Activated CD4-positive, alpha-beta T cell treated with anti-CD3 and anti-CD28 coated beads for 48 hours (primary cell): ENCODE results near the gene ALDH3A2.

Source experiments
- DNase-seq: peaks from one replicate; pipeline ENCODE4 v3.0.0-alpha.2; 2020

The ALDH3A2 gene

DNA sequence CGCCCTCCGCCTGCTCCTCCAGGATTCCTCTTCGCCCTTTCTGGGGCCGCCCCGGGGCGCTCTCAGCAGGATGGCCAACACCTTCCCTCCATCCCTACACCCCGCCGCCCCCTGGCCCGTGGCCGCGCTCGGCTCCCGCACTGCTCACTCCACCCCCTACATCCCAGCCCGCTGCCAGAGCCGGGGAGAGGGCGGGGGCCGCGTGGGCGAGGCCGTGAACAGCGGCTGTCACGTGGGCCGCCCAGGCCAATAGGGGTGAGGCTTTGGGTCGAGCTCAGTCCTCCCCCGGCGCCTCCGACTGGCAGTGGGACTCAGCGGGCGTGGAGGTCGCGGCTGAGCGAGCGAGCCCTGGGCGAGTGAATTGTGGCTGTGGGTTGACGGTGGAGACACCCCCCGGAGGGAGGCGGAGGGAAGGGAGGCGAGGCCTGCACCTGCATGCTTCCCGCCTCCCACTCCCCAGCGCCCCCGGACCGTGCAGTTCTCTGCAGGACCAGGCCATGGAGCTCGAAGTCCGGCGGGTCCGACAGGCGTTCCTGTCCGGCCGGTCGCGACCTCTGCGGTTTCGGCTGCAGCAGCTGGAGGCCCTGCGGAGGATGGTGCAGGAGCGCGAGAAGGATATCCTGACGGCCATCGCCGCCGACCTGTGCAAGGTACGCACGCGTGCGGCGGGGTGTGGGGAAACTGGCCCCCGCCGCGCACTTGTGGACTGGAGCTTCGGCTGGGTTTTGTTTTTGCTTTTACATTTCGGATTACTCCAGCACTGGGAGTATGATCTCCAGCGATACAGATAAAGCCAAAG lies at the start of gene ALDH3A2:
Gene ALDH3A2, plus strand, starts transcription at position 277 of the 799 bp plus-strand sequence. Its CDS starts 221 bp downstream, at position 498.
- peak; percentile 96 for DNase-seq

DNA sequence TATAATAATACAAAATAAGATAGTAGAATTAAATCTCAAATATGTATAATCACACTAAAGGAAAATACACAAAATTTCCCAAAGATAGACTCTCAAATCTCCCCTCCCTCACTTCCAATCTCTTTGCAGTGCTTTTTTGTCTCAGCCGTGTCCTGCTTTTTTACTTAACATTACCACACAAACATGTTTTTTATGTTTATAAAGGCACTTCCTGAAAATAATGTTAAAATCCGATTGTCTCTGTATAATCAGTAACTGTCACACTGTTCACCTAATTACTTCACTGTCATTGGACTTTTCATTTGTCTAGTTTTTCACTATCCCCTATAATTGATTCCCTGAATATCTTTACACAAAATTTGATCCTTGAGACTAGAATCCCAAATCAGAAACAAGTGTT lies 38.2 kb upstream of the ALDH3A2 start:
- DNase-seq, result no peak

DNA sequence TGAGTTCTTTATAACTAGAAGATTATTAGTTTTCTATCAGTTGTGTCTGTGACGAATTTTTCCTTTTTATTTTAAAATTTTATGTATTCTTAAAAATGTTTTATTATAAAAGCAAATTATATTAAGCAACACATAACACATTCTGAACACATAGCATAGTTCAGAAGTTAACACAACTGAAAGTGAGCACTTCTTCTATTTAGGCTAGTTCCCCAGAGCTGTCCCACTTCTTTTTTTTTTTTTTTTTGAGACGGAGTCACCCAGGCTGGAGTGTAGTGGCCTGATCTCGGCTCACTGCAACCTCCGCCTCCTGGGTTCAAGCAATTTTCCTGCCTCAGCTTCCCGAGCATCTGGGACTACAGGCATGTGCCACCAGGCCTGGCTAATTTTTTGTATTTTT lies 37.7 kb upstream of the ALDH3A2 start:
- DNase-seq, result no peak

DNA sequence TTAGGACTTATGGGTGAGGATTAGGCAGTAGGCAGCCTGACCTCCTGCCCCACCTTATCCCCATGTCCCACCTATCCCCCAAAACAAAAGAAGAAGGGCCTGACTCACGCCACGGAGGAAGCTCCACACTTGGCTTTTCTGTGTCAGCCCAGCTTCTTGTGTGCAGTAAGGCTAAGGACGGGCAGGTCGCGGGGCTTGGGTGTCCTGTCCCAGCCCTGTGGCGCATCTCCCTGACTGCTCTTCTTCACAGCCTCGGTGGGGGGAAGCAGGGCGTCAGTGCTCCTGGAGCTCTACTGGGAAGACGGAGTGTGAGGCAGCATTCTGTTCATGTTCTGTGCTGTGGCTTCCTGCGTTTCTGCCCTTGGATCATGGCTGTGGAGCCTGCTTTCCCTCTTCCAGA lies 34.6 kb upstream of the ALDH3A2 start:
- no peak for DNase-seq

DNA sequence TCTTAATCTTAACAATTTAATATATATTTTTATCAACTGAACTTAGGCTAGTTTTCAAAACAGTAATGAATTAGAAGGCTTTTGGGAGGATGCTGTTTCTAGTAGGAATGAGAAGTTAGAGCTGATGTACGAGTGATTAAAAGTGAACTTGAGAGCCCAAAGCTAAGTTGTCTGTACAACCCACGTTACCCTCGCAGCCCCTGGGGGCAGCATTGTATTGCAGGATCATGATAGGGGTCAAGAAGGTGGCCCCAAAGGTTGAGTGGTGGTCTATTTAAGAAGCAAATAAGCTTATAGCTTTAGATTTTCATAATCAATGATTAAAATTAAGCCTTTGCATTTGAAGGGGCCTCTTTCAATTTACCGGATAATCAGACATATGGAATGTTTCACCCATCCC lies 33.7 kb upstream of the ALDH3A2 start:
- DNase-seq, result no peak

DNA sequence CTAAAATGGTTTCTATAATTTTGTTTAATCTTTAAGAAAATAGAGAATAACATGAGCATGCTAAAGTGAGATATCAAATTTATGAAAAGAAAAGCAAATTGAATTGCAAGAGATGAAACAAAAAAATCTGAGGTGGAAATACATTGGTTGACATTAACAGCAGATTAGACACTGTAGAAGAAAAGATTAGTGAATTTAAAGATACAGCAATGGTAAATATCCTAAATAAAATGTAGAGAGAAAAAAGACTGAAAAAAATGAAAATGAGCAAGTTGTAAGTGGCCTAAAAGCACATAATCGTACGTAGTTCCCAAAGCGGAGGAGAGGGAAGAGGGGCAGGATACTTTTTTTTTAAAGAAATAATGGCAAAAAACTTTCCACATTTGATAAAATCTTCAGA lies 30.5 kb upstream of the ALDH3A2 start:
- DNase-seq, result no peak

DNA sequence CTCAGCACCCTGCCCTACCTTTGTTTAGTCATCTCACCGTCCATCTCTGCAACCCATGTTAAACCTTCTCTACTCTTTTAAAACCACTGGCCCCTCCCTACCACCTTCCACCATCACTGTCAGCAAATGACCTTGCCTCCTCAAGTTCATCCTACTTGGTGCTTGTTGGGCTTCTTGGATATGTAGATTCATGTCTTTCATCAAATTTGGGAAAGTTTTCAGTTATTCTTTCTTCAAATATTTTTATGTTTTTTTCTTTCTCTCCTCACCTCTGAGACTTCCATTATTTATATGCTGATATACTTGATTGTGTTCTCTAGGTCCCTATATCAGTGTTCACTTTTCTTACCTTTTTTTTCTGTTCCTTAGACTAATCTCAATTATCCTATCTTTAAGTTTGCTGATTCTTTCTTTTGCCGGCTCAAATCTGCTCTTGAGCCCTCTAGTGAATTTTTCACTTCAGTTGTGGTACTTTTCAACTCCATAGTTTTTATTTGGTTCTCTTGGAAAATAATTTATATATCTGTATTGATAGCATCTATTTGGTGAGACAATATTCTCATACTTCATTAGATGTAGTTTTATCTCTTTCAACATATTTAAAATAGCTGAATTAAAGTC lies 28.7 kb upstream of the ALDH3A2 start:
- DNase-seq, result no peak

DNA sequence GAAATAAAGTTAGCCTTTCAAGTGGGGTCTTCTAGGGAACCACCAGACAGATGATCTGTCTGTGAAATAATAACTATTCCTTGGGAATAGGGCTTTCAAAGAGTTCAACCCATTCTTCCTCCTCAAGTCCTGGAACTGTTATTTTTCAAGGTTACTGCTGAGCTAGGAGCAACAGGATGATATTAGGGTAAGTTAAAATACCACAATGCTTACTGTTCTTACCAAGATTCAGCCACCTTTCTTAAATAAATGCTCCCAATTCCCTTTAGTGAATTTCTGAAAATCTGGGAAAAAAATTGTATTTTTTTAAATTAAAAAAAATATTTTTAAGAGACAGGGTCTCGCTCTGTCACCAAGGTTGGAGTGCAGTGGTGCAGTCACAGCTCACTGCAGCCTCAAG lies 26.9 kb upstream of the ALDH3A2 start:
- no peak for DNase-seq

DNA sequence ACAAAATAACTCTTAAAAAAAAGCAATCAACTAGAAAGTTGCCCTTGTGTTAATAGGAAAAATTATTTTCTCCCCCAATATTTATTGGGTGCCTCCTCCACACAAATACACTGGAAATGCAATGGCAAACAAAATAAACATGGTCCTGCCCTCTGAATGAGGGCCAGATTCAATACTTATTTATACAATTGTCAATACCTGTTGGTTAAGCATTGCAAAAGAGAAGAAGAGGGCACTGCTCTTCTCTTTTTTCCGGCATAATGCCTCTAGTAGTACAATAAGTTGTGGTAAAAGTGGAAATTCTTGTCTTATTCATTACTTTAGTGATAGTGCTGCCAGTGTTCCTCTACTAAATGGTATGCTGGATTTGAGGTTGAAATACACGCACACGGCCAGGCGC lies 22.5 kb upstream of the ALDH3A2 start:
- no peak for DNase-seq

DNA sequence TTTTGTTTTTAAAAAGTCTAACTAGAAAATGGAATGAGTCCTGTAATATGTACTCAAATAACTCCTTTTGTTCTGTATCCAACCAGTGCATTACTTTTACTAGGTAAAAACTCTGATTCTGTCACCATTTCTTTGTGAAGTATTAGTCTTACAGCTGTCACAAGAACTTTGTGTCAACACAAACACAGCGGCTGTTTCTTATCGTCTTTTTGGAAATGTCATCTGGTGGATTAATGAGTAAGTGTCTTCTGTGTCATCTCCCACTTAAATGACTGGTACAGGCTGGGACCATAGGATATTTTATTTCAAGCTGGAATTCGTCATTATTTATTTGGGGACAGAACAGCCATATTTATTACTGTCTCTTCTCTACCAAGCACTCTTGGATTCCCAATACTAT lies 19.1 kb upstream of the ALDH3A2 start:
- DNase-seq, result no peak

DNA sequence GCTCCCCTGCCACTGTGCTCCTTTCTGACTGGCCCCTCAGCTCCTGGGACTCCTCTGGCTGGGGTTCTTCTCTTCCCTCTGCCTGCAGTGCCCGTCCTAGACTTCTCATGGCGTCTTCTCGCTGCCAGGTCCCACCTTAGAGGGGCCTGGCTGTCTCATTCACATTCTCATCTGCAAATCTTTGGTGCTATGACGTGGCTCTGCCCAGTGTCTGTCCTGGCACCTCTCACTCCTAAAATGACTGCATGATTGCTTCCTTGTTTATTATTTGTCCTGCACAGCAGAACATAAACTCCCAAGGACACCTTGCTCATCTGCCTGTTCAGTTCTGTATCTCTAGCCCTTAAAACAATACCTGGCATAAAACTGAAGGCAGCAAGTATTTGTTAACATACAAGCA lies 18.5 kb upstream of the ALDH3A2 start:
- no peak for DNase-seq

DNA sequence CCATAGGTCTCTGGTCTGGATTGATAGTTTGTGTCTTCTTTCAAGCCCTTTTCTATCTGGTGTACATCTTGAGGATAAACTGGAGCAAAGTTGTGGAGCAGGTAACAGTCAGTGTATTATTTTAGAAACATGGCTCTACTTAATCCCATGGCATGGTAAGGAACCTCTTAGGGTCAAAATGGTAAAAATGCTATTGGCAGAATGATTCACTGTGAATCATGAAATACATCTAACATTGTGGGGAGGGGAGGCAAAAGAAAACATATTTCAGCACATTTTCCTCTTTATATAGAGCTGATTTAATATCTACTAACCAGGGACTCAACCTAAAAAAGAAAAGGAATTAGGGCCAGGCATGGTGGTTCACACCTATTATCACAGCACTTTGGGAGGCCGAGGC lies 17.9 kb upstream of the ALDH3A2 start:
- no peak for DNase-seq

DNA sequence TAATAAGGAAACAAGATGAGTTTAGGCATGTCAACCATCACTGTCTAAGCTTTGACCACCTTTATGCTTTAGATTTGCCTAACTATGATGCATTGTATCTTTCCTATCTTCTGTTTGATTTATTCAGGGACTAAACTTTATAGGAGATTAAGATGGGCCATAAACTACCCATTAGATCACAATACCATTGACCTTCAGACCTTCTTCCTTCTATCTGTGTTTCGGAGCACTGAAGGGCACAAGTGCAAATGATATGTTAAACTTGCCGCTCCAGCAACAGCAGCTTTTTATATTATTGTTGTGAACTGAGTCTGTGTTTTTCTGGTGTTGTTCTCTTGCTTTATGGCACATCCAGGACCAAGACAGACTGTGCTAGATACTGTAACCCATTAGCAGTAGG lies 16.6 kb upstream of the ALDH3A2 start:
- DNase-seq, result no peak

DNA sequence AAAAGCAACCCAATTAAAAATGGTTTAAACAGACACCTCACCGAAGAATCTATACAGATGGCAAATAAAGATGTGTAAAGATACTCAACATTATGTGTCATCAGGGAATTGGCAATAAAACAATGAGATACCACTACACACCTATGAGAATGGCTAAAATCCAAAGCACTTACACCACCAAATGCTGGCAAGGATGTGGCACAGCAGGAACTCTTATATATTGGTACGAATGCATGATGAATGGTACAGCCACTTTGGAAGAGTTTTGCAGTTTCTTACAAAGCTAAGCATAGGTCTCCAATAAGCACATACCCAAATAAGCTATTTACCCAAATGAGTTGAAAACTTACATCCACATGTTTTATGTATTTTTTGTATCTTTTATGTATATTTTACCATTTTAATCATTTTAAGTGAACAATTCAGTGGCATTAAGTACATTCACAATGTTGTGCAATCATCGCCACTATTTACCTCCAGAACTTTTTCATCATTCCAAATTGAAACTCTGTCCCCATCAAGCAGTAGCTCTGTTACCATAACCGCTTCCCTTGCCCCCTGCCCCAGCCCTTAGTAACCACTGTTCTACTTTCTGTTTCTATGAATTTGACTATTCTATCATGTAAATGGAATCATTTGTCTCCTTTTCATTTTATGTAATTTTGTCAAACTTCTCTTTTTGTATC lies 6.7 kb upstream of the ALDH3A2 start:
- no peak for DNase-seq

DNA sequence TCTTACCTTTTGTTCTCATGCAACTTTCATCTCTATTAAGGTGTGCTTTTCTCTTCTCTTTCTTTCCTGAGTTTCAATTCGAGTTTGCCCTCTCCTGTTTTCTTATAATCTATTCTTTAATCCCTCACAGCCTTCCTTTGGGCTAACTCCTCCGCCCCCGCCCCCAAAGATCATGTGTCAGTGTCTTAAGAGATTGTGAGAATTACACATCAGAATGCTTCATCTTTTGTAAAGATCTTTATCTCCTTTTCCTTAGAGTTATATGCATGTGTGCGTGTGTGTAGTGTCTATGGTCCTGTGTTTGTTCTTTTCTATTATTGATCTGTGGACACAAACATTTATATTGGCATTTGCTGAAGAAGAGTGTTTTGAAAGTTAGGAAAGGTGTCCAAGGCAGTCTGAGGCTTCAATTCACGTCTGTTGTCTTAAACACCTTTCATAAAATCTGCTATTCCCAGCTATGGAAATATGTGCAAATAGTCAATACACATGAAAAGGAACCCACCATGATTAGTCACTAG lies 6.1 kb upstream of the ALDH3A2 start:
- peak; percentile 13 for DNase-seq

DNA sequence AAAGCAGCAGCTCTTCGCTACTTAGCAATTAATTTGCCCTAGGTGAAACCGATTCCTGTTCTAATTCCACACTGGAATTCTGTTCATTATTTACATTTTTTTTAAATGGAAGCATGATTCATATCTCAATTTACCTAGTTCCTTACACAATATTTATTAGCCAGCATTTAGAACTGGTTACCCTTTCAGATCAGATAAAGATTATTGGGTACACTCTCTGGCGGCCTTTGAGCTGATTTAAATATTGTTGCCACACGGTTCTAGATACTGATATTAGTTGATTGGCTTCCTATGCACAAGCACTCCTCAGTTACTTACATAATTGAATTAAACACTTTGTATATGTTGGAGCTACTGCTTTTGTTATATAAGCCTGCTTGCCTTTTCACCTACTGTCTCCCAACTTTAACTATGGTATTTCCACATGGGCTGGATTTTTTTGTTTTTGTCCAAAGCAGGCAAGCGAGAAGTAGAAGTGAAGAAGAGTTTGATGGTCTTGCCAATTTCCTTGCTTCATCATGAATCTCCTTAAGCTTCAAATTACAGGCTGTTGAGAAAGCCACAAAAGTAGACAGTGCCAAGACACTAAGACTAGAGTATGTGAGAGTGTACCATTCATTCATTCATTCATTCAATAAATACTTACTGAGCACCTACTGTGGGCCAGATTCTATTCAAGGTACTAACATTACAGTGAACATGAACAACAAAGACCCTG lies 3.9 kb upstream of the ALDH3A2 start:
- no peak for DNase-seq

DNA sequence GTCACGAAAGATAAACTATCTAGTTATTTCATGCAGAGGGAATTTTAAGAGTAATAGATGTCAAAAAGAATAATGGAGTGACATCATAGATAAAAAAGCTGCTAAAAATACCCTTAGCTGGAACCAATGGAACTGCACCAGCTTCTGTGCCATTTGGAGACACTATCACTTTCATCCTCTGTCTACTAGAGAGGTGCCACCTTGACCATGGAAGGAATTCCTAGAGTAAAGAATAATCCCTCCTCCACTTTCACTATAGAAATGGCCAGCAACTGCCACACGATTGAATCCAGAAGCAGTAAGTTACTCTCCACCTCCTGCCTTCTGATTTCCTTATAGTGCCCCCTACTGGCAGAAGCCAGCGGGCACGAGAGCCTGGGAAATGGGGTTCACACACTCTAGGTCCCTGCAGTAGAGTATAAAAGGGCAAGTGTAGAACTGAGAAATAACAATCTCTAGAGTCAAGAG lies 2.8 kb upstream of the ALDH3A2 start:
- DNase-seq, result peak; percentile 77

DNA sequence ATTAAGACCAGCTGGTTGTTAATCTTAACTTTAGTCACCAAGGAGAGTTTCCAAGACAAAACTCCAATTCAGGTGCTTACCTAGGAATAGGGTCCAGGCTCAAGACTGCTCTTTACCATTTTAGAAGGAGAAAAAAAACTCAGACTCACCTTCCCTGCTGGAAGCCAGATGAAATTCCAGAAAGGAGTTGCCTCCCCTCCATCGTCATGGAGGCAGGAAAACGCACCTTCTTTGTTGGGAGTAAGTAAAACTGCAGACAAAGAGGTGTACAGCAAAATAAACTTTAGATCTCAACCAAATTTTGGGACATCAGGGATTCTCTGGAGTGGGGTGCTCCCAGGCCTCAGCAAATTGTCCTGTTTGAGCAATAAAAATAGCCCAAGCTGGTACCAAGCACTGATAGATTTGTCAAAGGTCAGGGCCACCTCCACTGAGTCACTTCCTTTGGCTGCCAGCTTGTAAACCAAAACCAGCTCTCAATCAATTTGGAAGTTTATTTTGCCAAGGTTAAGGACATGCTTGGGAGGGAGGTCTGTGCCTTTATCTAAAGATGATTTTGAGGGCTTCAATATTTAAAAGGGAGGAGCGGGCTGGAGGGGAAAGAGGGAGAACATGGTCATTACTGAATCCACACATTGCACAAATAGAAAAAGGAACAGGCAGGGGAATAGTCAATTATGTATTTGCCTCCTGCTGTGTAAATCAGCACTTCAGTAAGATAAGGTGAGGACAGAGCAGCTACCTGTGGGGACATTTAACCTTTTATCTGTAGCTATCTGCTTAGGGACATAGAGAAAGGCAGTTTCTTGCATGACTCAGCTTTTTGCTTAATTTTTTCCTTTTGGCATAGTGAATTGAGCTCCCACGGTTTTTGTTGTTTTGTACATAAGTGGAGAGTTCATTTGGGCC lies 1.5 kb upstream of the ALDH3A2 start:
- peak; percentile 6 for DNase-seq

DNA sequence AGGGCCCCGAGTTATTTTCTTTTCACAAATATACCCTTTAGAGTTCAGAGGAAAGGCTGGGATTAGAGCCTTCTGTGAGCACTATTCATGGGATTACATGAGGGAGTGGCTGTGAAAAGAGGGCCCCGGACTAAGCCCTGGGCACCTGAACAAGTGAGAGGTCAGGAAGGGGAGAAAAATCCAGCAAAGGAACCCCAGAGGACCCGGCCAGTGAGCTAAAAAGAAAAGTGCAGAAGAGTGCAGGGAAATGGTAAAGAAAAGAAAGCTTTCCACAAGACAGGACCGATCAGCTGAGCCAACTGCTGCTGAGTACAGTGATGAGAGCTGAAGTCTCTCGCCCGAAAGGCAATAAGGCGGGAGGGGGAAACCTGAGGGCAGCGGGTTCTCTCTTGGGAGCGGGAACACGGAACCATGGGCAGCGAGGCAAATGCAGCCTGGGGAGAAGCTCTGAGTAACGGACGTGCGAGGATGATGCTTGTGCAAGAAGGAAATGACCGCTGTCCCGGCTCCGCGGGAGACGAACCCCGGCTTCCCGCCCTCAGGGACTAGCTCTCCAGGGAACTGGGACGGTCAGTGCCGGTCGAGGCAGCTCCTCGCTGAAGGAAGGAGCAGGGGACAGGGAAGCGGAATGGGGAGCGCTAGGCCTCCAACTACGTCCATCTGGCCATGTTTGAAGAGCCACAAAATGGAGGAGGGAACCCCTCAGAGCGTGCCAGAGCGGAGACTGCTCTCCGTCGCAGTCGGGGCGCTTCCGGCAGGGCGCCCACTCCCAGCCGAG lies 665 bp upstream of the ALDH3A2 start:
- peak; percentile 49 for DNase-seq

DNA sequence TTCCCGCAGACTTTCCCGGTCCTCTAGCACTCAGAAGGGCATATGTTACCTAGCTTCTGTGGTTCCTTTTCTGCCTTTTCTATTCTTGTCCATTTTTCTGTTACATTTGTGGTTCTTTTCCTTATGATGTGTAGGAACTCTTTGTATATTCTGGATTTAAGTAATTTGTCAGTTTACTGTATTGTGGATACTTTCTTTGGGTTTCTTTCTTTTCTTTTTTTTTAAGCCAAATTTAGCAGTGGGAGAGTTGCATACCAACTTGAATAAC lies 657 bp downstream of the ALDH3A2 start:
- no peak for DNase-seq

DNA sequence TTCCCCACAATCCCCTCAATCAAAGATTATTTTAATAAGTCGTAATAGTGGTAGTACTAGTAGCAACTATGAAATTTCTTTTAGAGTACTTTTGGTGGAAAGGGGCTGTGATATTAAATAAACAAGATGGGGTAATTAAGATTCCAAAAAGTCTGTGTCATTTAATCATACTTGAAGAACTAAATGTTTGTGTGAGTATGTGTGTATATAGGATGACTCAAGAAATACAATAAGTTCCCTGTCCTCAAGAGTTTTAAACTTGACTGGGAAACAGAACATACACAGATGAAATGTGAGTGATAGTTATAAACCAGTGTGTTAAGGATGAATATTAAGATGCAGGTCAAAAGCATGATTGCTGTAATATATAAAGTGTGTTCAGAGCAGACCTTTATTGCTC lies 2.3 kb downstream of the ALDH3A2 start:
- DNase-seq, result no peak
